ENCODE data around the gene SYT2.
"Not testable (repeated sequence)": the region's sequence is repeated elsewhere in the genome, so short reads cannot be mapped to it uniquely, and the experiment has no call there.

- TF ChIP-seq, protein P1, sequence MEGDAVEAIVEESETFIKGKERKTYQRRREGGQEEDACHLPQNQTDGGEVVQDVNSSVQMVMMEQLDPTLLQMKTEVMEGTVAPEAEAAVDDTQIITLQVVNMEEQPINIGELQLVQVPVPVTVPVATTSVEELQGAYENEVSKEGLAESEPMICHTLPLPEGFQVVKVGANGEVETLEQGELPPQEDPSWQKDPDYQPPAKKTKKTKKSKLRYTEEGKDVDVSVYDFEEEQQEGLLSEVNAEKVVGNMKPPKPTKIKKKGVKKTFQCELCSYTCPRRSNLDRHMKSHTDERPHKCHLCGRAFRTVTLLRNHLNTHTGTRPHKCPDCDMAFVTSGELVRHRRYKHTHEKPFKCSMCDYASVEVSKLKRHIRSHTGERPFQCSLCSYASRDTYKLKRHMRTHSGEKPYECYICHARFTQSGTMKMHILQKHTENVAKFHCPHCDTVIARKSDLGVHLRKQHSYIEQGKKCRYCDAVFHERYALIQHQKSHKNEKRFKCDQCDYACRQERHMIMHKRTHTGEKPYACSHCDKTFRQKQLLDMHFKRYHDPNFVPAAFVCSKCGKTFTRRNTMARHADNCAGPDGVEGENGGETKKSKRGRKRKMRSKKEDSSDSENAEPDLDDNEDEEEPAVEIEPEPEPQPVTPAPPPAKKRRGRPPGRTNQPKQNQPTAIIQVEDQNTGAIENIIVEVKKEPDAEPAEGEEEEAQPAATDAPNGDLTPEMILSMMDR (IDR thresholded peaks at IDR 0.05; ENCODE audit: borderline replicate concordance, extremely low read depth, low read length, poor library complexity, severe bottlenecking), result not testable (repeated sequence)
- not testable (repeated sequence) for TF ChIP-seq EZH2 (IDR thresholded peaks at IDR 0.05; ENCODE audit: borderline replicate concordance, low read depth, low read length, severe bottlenecking)
Observed at GRCh38 chr1:202638701-202639305, 71.5 kb downstream of the SYT2 start.

All from DND-41 (cell line).